ENCODE results near the gene RAD51B. TPM values are rescaled to one million over a fixed set of nuclear protein-coding genes. Genes with fewer than 3 reads are reported as not detected.

Gene RAD51B
- total and polyA plus RNA-seq, 2 of the 13 experiments (the other 11 are each of a cell fraction or from before 2014, with no cell fraction given), result 7.0 to 9.5 TPM

DNA sequence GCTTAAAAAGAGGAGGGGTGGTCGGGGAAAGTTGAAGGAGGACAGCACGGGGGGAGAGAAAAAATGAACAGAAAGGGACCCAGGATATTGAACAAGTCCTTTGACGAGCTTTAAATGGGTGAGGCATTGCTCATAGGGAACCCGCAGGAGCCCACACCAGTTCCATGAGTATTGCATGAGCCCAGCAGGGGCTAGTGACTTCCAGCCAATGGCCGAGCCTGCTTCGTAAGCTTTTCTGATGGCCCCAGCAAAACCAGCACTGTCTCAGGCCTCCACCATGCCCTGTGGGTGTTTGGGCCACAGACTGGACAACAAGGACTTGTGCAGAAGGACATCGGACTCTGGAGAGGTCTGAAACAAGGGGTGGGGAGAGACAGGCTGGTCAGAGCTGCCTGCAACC, 863.7 kb downstream of the RAD51B start:
- WGBS (ENCODE audit: low lambda C conversion rate), result 50% methylated on average over 4 of the region's 7 CpGs
- H3K4me3 ChIP-seq (replicated peaks in 1 of 3; ENCODE audit: insufficient read depth in 1 of 3, low read depth in 2 of 3, low read length in 3 of 3), result no peak overlapping the region
- H3K4me2 ChIP-seq (ENCODE audit: low read depth, low read length), result peak overlapping the region; percentile 25; the same call in 1 of the 2 replicates
- peaks cover 66% of the 10 kb centered on the region for H3K4me1 ChIP-seq (ENCODE audit: insufficient read depth, low read length)
- no peaks in the 10 kb centered on the region for H3K36me3 ChIP-seq (replicated peaks in 1 of 2; ENCODE audit: control insufficient read depth in 1 of 2, insufficient read depth in 2 of 2, low read length in 2 of 2)
- POLR2A ChIA-PET, result interaction anchor here (0.9 to 1.5 kb wide), 2 partner anchors 35 to 45 kb away, joined by 3 read pairs; no protein-coding TSS in a partner anchor
- H3K79me2 ChIP-seq (ENCODE audit: insufficient read depth, low read length), result no peaks in the 10 kb centered on the region
- ATAC-seq, result peak; percentile 52
- no peak overlapping the region for H3K27ac ChIP-seq (ENCODE audit: extremely low read length, insufficient read depth, low read length)
- no peak overlapping the region for H3K9ac ChIP-seq (ENCODE audit: insufficient read depth, low read depth, low read length)
- in situ Hi-C loops (cut with HindIII; ENCODE audit: extremely low pct_ligation_motif_present, low pct_unique_long_range_greater_than_20kb), result no loop called here
- H3K27me3 ChIP-seq (ENCODE audit: control insufficient read depth in 1 of 2, insufficient read depth in 2 of 2, low read length in 2 of 2), result peaks cover 0 to 11% of the 10 kb centered on the region in 2 experiments; a peak in 3 of 5 replicates
- no peaks in the 10 kb centered on the region for H4K20me1 ChIP-seq (ENCODE audit: insufficient read depth, low read length)
- DNase-seq (ENCODE audit: low spot score), result no peak
- no peak for FAIRE-seq
- H3K9me3 ChIP-seq (ENCODE audit: low read length), result peaks cover 4% of the 10 kb centered on the region; the same call in 1 of the 2 replicates
- H2AFZ ChIP-seq (ENCODE audit: low read length), result no peak overlapping the region
- no TSS peak for BruUV-seq (replicated peaks)
- TF ChIP-seq ZNF790 (CRISPR knock-in tag; IDR thresholded peaks at IDR 0.05; ENCODE audit: borderline replicate concordance) (no peak), ZNF616 (CRISPR knock-in tag; IDR thresholded peaks at IDR 0.05; ENCODE audit: low read depth) (no peak), CCAR2 (optimal IDR thresholded peaks at IDR 0.05; ENCODE audit: low read depth, low read length) (no peak), ZNF34 (CRISPR knock-in tag; IDR thresholded peaks at IDR 0.05; ENCODE audit: borderline replicate concordance) (no peak), ZNF543 (CRISPR knock-in tag; IDR thresholded peaks at IDR 0.05) (no peak), ZNF687 (CRISPR knock-in tag; IDR thresholded peaks at IDR 0.05) (peak; percentile 27; the same call in 1 of the 2 replicates), AKNA (CRISPR knock-in tag; IDR thresholded peaks at IDR 0.05; ENCODE audit: borderline replicate concordance) (no peak)
- TF ChIP-seq, protein P1, sequence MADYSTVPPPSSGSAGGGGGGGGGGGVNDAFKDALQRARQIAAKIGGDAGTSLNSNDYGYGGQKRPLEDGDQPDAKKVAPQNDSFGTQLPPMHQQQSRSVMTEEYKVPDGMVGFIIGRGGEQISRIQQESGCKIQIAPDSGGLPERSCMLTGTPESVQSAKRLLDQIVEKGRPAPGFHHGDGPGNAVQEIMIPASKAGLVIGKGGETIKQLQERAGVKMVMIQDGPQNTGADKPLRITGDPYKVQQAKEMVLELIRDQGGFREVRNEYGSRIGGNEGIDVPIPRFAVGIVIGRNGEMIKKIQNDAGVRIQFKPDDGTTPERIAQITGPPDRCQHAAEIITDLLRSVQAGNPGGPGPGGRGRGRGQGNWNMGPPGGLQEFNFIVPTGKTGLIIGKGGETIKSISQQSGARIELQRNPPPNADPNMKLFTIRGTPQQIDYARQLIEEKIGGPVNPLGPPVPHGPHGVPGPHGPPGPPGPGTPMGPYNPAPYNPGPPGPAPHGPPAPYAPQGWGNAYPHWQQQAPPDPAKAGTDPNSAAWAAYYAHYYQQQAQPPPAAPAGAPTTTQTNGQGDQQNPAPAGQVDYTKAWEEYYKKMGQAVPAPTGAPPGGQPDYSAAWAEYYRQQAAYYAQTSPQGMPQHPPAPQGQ (CRISPR knock-in tag; IDR thresholded peaks at IDR 0.05; ENCODE audit: borderline replicate concordance), result no peak
- CTCF ChIA-PET (ENCODE audit: low intra/inter-chr PET ratio, low total read pairs), result no interaction called here
- intact Hi-C loops (cut with micrococcal nuclease; ENCODE audit: unreplicated experiment), result no loop called here

Data from HepG2 (cell line).